WTC11 (cell line): ENCODE measurements around the gene RFTN1. TPM values are rescaled to one million over a fixed set of nuclear protein-coding genes. Genes with fewer than 3 reads are reported as not detected.

Source experiments
- ATAC-seq: fragments of 200-7000 bp; cut with Tn5 transposase; 2 replicates; pipeline ENCODE4 v1.10.0; 2021; ENCODE audit warnings: mild to moderate bottlenecking, moderate library complexity
- CTCF ChIA-PET: fragments of 300-600 bp; sonication (Branson Sonifier 250); formaldehyde crosslinking; loops from one replicate; lab custom pipeline; 2021; ENCODE audit warnings: antibody characterized with exemption; lab: Charles Lee
- POLR2A ChIA-PET: fragments of 350-600 bp; sonication (Branson Sonifier 250); formaldehyde crosslinking; loops from one replicate; lab custom pipeline; 2021; ENCODE audit warnings: antibody characterized with exemption; lab: Charles Lee
- DNase-seq: peaks from one replicate; pipeline ENCODE4 v3.0.0; 2021; ENCODE audit warnings: low spot score
- H3K27ac Mint-ChIP-seq: 2 replicates; pipeline ENCODE4 v1.8.0; 2021; ENCODE audit warnings: mixed read lengths
- H3K27me3 Mint-ChIP-seq: 2 replicates; pipeline ENCODE4 v1.8.0; 2021; ENCODE audit warnings: low read depth, mild to moderate bottlenecking, moderate library complexity, mixed read lengths
- H3K36me3 Mint-ChIP-seq: 2 replicates; pipeline ENCODE4 v1.8.0; 2021; ENCODE audit warnings: mixed read lengths
- H3K4me1 Mint-ChIP-seq: 2 replicates; pipeline ENCODE4 v1.8.0; 2022; ENCODE audit warnings: mixed read lengths
- H3K4me3 Mint-ChIP-seq: 2 replicates; pipeline ENCODE4 v1.8.0; 2021; ENCODE audit warnings: mild to moderate bottlenecking, moderate library complexity, mixed read lengths
- H3K9me3 Mint-ChIP-seq: 2 replicates; pipeline ENCODE4 v1.8.0; 2021; ENCODE audit warnings: mixed read lengths
- AR ChIP-seq: fragments of 250-450 bp; sonication (Bioruptor Pico); IDR thresholded peaks from 2 replicates; pipeline ENCODE4 v1.9.0; 2021; ENCODE audit warnings: mild to moderate bottlenecking
- CBFB ChIP-seq: sonication (generic); formaldehyde crosslinking; IDR thresholded peaks from 2 replicates; pipeline ENCODE4 v1.8.1; 2022; ENCODE audit warnings: mild to moderate bottlenecking, low read depth, missing genetic modification reagents
- CREM ChIP-seq: sonication (generic); formaldehyde crosslinking; IDR thresholded peaks from 2 replicates; pipeline ENCODE4 v1.8.1; 2022; ENCODE audit warnings: mild to moderate bottlenecking, missing genetic modification reagents, moderate library complexity
- CTCF ChIP-seq: fragments of 200-600 bp; IDR thresholded peaks from 2 replicates; pipeline ENCODE4 v1.8.0; 2022; ENCODE audit warnings: antibody characterized with exemption
- EMX1 ChIP-seq: fragments of 250-450 bp; sonication (Bioruptor Pico); IDR thresholded peaks from 2 replicates; pipeline ENCODE4 v1.8.0; 2021; ENCODE audit warnings: mild to moderate bottlenecking
- ESRRA ChIP-seq: sonication (generic); formaldehyde crosslinking; IDR thresholded peaks from 2 replicates; pipeline ENCODE4 v1.8.1; 2022; ENCODE audit warnings: mild to moderate bottlenecking, missing genetic modification reagents, borderline replicate concordance
- HMGA2 ChIP-seq: fragments of 250-450 bp; sonication (Bioruptor Pico); IDR thresholded peaks from 2 replicates; pipeline ENCODE4 v1.4.0; 2021; ENCODE audit warnings: mild to moderate bottlenecking, moderate library complexity
- MLX ChIP-seq: sonication (generic); formaldehyde crosslinking; IDR thresholded peaks from 2 replicates; pipeline ENCODE4 v1.8.1; 2023; ENCODE audit warnings: mild to moderate bottlenecking, missing genetic modification reagents, moderate library complexity
- NFYB ChIP-seq: sonication (generic); formaldehyde crosslinking; conservative IDR thresholded peaks from 2 replicates; pipeline ENCODE4 v1.8.0; 2022; ENCODE audit warnings: low read depth, missing genetic modification reagents
- NR2C2 ChIP-seq: sonication (generic); formaldehyde crosslinking; IDR thresholded peaks from 2 replicates; pipeline ENCODE4 v1.8.0; 2022; ENCODE audit warnings: mild to moderate bottlenecking, missing genetic modification reagents
- PRDM15 ChIP-seq: sonication (generic); formaldehyde crosslinking; IDR thresholded peaks from 2 replicates; pipeline ENCODE4 v1.8.0; 2022; ENCODE audit warnings: missing genetic modification reagents
- PREB ChIP-seq: sonication (generic); formaldehyde crosslinking; IDR thresholded peaks from 2 replicates; pipeline ENCODE4 v1.8.1; 2022; ENCODE audit warnings: mild to moderate bottlenecking, missing genetic modification reagents, moderate library complexity, borderline replicate concordance
- ZBTB43 ChIP-seq: sonication (generic); formaldehyde crosslinking; IDR thresholded peaks from 2 replicates; pipeline ENCODE4 v1.8.1; 2023; ENCODE audit warnings: mild to moderate bottlenecking, missing genetic modification reagents
- ZNF121 ChIP-seq: sonication (generic); formaldehyde crosslinking; IDR thresholded peaks from 2 replicates; pipeline ENCODE4 v1.8.0; 2023; ENCODE audit warnings: missing genetic modification reagents
- ZNF263 ChIP-seq: sonication (generic); formaldehyde crosslinking; IDR thresholded peaks from 2 replicates; pipeline ENCODE4 v1.8.1; 2022; ENCODE audit warnings: low read depth, mild to moderate bottlenecking, moderate library complexity, missing genetic modification reagents
- ZNF281 ChIP-seq: sonication (generic); formaldehyde crosslinking; IDR thresholded peaks from 2 replicates; pipeline ENCODE4 v1.8.0; 2023; ENCODE audit warnings: mild to moderate bottlenecking, missing genetic modification reagents
- ZNF396 ChIP-seq: fragments of 250-450 bp; sonication (Bioruptor Pico); IDR thresholded peaks from 2 replicates; pipeline ENCODE4 v1.8.0; 2021; ENCODE audit warnings: mild to moderate bottlenecking, moderate library complexity, borderline replicate concordance
- ZNF423 ChIP-seq: fragments of 250-450 bp; sonication (Bioruptor Pico); IDR thresholded peaks from 2 replicates; pipeline ENCODE4 v2.1.2; 2022; ENCODE audit warnings: mild to moderate bottlenecking, moderate library complexity
- total RNA-seq: library from RNA; stranded (reverse); gene quantifications from 3 replicates; pipeline ENCODE4 v1.2.3, GENCODE V29; 2021

The RFTN1 gene
- total RNA-seq, 1 experiment from 2014 or later: 3.8 TPM

GRCh38 chr3:16538507-16538906, 25.0 kb upstream of the RFTN1 start:
- TF ChIP-seq ZNF121 (CRISPR knock-in tag) (no peak), CREM (CRISPR knock-in tag) (no peak), CTCF (no peak)
- DNase-seq: no peak
- POLR2A ChIA-PET: no interaction called here
- Mint-ChIP-seq H3K4me1 (peaks cover 36% of the 10 kb centered on the region), H3K27me3 (no peaks in the 10 kb centered on the region), H3K9me3 (peaks cover 3% of the 10 kb centered on the region; the same call in 1 of the 2 replicates), H3K36me3 (no peaks in the 10 kb centered on the region), H3K4me3 (no peak overlapping the region), H3K27ac (no peak overlapping the region)
- CTCF ChIA-PET: interaction anchor here (1.3 to 1.4 kb wide), 2 partner anchors 22 to 248 kb away, joined by 3 to 4 read pairs; no protein-coding TSS in a partner anchor
- no peak for ATAC-seq

- peak overlapping the region; percentile 81 for H3K27ac Mint-ChIP-seq
- no peak for TF ChIP-seq MLX (CRISPR knock-in tag)
- TF ChIP-seq ZNF423 (CRISPR knock-in tag): 0 out of 2 replicates have a peak, but pooled peaks have one; percentile 5
- peaks cover 41% of the 10 kb centered on the region for H3K4me1 Mint-ChIP-seq
- DNase-seq: no peak
- peaks cover 3% of the 10 kb centered on the region; the same call in 1 of the 2 replicates for H3K9me3 Mint-ChIP-seq
- no peak for ATAC-seq
- no peak overlapping the region for H3K4me3 Mint-ChIP-seq
- H3K36me3 Mint-ChIP-seq: no peaks in the 10 kb centered on the region
- POLR2A ChIA-PET: no interaction called here
- H3K27me3 Mint-ChIP-seq: no peaks in the 10 kb centered on the region
- CTCF ChIA-PET: interaction anchor here (1.0 to 2.2 kb wide), 2 partner anchors 20 to 247 kb away, joined by 3 to 11 read pairs; no protein-coding TSS in a partner anchor
These were observed 23.5 kb upstream of the RFTN1 start for GRCh38 chr3:16536996-16537395.

GRCh38 chr3:16536344-16536663, 22.8 kb upstream of the RFTN1 start:
- Mint-ChIP-seq H3K4me3 (peak overlapping the region; percentile 11; the same call in 1 of the 2 replicates), H3K36me3 (no peaks in the 10 kb centered on the region), H3K9me3 (peaks cover 3% of the 10 kb centered on the region; the same call in 1 of the 2 replicates), H3K27ac (peak overlapping the region; percentile 96), H3K27me3 (no peaks in the 10 kb centered on the region), H3K4me1 (peaks cover 41% of the 10 kb centered on the region)
- DNase-seq (no peak), ATAC-seq (no peak)
- POLR2A ChIA-PET: no interaction called here
- CTCF ChIA-PET: interaction anchor here (0.9 to 2.2 kb wide), 4 partner anchors 14 to 246 kb away, joined by 3 to 11 read pairs (median 6); no protein-coding TSS in a partner anchor
- TF ChIP-seq AR (CRISPR knock-in tag) (no peak), NFYB (CRISPR knock-in tag) (no peak), ZNF396 (CRISPR knock-in tag) (no peak), ESRRA (CRISPR knock-in tag) (no peak), PRDM15 (CRISPR knock-in tag) (no peak), EMX1 (no peak), PREB (CRISPR knock-in tag) (no peak), ZNF281 (CRISPR knock-in tag) (no peak), NR2C2 (no peak), HMGA2 (no peak), CBFB (no peak), ZBTB43 (CRISPR knock-in tag) (no peak), ZNF263 (no peak)
